Rectal smooth muscle tissue (tissue), 1 donor: ENCODE results near the gene LRIG1.

Experiments used
- H3K27ac ChIP-seq: one replicate; pipeline ENCODE4 v1.7.0; 2013; ENCODE audit warnings: low read depth, low read length, inconsistent platforms
- H3K27me3 ChIP-seq: one replicate; pipeline ENCODE4 v1.7.0; 2013; ENCODE audit warnings: low read length; ENCODE audit not compliant: control insufficient read depth, insufficient read depth
- H3K36me3 ChIP-seq: one replicate; pipeline ENCODE4 v1.7.0; 2013; ENCODE audit warnings: low read length; ENCODE audit not compliant: control insufficient read depth, insufficient read depth
- H3K4me1 ChIP-seq: one replicate; pipeline ENCODE4 v1.7.0; 2013; ENCODE audit warnings: low read length; ENCODE audit not compliant: control insufficient read depth, insufficient read depth
- H3K4me3 ChIP-seq: one replicate; pipeline ENCODE4 v1.7.0; 2013; ENCODE audit warnings: low read length
- H3K9ac ChIP-seq: one replicate; pipeline ENCODE4 v1.7.0; 2013; ENCODE audit warnings: low read length

LRIG1 gene

DNA sequence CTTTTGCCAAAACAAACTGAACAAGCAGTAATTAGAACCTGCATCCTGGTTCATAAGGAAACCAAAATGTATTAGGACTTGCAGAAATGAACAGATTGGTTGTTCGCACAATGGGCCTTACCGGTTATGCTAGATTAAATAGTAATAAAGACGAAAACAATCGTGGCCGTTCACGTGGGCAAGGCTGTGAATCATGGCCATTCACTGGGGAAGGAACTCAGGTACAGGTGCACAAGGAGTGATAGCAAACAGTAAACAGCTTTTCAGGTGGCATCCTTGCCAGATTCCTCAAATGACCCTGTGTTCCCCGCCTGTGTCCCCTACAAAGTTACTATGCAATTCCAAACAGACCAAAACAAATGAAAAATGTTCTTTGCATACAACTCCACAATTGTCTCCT lies 8.2 kb downstream of the LRIG1 start:
- Histone ChIP-seq H3K4me3 (no peak overlapping the region), H3K36me3 (no peaks in the 10 kb centered on the region), H3K27me3 (no peaks in the 10 kb centered on the region), H3K9ac (no peak overlapping the region), H3K27ac (no peak overlapping the region), H3K4me1 (peaks cover 50% of the 10 kb centered on the region)

DNA sequence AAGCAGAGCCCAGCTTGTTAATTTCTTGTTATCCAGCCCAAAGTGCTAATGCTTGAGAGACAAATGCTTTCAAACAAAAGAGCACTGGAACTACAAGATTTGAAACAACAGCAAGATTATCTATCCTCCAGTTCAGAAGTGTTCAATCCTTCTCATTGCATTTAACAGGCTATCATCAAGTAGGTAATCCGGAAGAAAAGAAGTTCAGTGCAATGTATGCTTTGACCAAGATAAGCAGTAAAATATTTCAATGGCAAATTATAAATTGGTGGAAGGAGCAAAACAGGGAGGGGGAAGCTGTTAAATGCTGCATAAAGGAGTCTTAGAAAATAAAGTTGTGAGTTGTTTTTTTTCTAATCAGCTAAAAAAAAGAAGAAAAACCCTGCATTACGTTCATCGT lies 8.8 kb downstream of the LRIG1 start:
- no peaks in the 10 kb centered on the region for H3K36me3 ChIP-seq
- no peak overlapping the region for H3K27ac ChIP-seq
- H3K9ac ChIP-seq: no peak overlapping the region
- H3K27me3 ChIP-seq: no peaks in the 10 kb centered on the region
- H3K4me3 ChIP-seq: no peak overlapping the region
- H3K4me1 ChIP-seq: peaks cover 56% of the 10 kb centered on the region

DNA sequence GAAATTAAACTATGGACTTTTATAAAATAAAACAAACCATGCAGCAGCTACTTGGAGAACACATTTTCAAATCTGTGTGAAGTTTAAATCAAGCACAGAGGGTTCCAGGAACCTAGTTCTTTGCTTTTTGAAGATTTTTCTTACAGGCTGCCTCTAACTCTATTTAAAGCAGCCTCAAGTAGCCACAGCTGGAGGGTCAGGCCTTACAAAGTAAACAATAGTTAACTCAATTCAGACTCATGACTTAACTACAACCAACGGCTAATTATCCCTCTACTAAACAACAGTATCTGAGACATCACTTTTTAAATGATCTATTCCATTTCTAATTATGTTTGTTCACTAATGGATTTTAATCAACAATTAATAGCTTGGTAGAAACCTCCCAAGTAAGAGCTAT lies 9.8 kb downstream of the LRIG1 start:
- Histone ChIP-seq H3K9ac (no peak overlapping the region), H3K36me3 (no peaks in the 10 kb centered on the region), H3K4me3 (no peak overlapping the region), H3K27me3 (no peaks in the 10 kb centered on the region), H3K4me1 (peaks cover 61% of the 10 kb centered on the region), H3K27ac (peak overlapping the region; percentile 27)

DNA sequence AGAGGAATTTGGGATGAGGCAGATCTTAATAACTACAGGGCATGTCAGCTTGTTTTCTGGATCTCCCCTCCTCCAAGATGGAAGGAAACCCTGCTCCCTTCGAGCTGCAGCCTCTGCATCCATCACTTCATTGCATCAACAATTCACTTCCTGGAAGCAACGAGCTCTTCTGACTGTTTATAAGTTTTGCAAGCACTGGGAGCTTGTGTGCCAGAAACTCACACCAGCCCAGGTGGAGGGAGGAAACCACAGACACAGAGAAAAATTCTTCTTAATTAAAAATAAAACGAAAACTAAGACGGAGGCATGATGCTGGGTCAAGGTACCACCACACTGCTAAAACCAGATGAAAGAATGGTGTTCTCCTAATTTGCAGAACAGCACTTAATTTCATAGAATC lies 10.6 kb downstream of the LRIG1 start:
- Histone ChIP-seq H3K9ac (no peak overlapping the region), H3K4me1 (peaks cover 63% of the 10 kb centered on the region), H3K27ac (peak overlapping the region; percentile 41), H3K27me3 (no peaks in the 10 kb centered on the region), H3K36me3 (no peaks in the 10 kb centered on the region), H3K4me3 (no peak overlapping the region)

DNA sequence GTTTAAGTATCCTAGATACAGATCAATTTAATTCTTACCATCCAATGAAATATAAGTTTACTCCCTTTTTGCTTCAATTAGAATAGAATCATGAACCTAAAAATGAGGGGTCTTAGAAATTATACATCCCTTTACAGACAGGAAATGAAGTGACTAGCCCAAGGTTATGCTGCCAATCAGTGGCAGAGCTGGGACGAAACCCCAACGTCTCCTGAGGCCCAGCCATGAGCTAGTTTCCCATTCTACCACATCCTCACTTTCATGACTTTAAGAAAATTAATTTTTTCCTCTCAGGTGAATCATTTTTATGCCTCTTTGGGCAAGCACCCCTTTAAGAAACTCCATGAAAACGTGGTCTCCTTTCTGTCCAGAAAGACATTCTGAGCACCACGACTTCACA lies 11.2 kb downstream of the LRIG1 start:
- no peak overlapping the region for H3K9ac ChIP-seq
- peaks cover 61% of the 10 kb centered on the region for H3K4me1 ChIP-seq
- no peak overlapping the region for H3K4me3 ChIP-seq
- no peaks in the 10 kb centered on the region for H3K27me3 ChIP-seq
- no peaks in the 10 kb centered on the region for H3K36me3 ChIP-seq
- H3K27ac ChIP-seq: peak overlapping the region; percentile 41

DNA sequence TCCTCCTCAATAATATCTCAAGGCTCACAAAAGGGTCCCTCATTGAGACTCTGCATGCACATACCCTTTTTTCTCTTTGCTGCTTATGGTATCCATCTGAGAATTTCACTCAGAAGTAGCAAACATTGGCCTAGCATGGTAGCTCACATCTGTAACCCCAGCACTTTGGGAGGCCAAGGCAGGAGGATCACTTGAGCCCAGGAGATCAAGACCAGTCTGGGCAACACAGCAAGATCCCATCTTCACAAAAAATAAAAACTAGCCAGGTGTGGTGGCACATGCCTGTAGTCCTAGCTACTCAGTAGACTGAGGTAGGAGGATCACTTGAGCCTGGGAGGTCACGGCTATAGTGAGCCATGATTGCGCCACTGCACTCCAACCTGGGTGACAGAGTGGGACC lies 11.7 kb downstream of the LRIG1 start:
- H3K4me1 ChIP-seq: peaks cover 66% of the 10 kb centered on the region
- H3K36me3 ChIP-seq: no peaks in the 10 kb centered on the region
- no peak overlapping the region for H3K4me3 ChIP-seq
- H3K27me3 ChIP-seq: no peaks in the 10 kb centered on the region
- H3K27ac ChIP-seq: peak overlapping the region; percentile 41
- no peak overlapping the region for H3K9ac ChIP-seq

DNA sequence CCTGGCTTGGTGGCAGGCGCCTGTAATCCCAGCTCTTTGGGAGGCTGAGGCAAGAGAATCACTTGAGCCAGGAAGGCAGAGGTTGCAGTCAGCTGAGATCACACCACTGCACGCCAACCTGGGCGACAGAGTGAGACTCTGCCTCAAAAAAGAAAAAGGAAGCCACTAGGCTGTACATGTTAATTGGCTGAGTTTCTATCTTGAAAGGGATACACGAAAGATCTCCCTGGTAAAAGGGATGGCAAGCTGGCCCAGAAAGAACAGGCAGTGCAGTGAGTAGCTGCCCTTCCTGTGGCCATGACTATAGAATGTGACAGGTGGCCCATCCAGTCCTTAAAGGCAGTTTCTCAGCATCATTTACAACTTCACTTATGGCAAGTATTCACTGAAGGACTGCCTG lies 12.3 kb downstream of the LRIG1 start:
- Histone ChIP-seq H3K4me1 (peaks cover 72% of the 10 kb centered on the region), H3K27ac (peak overlapping the region; percentile 40), H3K27me3 (no peaks in the 10 kb centered on the region), H3K9ac (no peak overlapping the region), H3K4me3 (no peak overlapping the region), H3K36me3 (no peaks in the 10 kb centered on the region)

DNA sequence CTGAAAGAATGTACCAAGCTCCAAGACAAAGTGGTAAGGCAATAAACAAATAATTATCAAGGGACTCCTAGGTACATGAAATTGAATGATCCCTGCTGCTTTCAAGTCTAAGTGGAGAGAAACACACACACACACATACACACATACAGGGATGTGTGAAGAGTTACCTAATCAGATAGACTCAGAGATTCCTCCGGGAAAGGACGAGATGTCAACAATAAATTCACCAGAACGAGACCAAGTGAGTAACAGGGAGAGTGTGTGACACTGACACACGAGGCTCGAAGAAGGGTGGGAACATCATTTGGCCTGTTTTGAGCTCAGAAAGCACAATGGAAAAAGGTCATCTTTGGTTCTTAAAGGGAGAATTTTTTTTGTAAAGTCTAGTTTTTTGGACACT lies 13.4 kb downstream of the LRIG1 start:
- H3K9ac ChIP-seq: no peak overlapping the region
- H3K27me3 ChIP-seq: no peaks in the 10 kb centered on the region
- H3K4me3 ChIP-seq: no peak overlapping the region
- no peaks in the 10 kb centered on the region for H3K36me3 ChIP-seq
- peaks cover 72% of the 10 kb centered on the region for H3K4me1 ChIP-seq
- H3K27ac ChIP-seq: peak overlapping the region; percentile 90

DNA sequence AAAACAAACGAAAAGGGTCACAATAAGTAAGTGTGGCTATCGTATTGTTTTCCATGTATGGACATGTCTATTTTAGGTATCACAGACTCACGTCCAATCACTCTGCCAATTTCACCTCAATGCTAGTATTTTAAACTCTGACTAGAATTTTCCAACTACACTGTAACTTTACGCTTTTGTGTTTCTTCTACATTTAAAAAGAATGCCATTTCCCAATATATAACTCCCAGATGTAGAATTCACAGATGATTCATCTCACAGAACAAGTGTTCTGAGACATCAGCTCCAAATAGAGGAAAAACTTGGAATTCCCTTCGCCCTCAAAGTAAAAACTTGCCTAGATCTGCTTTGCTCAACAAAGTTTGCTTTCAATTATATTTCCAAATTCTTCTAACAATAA lies 14.2 kb downstream of the LRIG1 start:
- H3K27me3 ChIP-seq: no peaks in the 10 kb centered on the region
- H3K36me3 ChIP-seq: no peaks in the 10 kb centered on the region
- peaks cover 73% of the 10 kb centered on the region for H3K4me1 ChIP-seq
- H3K9ac ChIP-seq: no peak overlapping the region
- peak overlapping the region; percentile 90 for H3K27ac ChIP-seq
- H3K4me3 ChIP-seq: no peak overlapping the region

DNA sequence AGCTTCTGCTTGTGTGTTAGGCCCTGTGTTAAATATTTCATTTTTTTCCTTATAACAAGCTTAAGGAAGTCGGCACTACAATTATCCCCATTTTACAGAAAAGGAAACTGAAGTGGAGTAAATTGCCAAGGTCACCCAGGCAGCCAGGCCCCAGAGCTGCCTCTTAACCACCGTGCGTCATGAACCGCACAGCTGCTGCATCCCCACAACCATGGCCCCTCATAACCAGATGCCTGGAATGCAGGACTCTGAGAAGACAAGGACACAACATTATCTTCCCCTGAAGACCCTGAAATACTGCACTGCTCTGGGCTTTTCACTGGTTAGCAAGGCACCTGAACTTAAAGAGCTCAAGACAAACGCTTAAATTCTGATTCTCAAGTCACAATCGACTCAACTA lies 14.6 kb downstream of the LRIG1 start:
- Histone ChIP-seq H3K9ac (no peak overlapping the region), H3K27ac (peak overlapping the region; percentile 90), H3K4me3 (peak overlapping the region; percentile 1), H3K36me3 (no peaks in the 10 kb centered on the region), H3K27me3 (no peaks in the 10 kb centered on the region), H3K4me1 (peaks cover 73% of the 10 kb centered on the region)

DNA sequence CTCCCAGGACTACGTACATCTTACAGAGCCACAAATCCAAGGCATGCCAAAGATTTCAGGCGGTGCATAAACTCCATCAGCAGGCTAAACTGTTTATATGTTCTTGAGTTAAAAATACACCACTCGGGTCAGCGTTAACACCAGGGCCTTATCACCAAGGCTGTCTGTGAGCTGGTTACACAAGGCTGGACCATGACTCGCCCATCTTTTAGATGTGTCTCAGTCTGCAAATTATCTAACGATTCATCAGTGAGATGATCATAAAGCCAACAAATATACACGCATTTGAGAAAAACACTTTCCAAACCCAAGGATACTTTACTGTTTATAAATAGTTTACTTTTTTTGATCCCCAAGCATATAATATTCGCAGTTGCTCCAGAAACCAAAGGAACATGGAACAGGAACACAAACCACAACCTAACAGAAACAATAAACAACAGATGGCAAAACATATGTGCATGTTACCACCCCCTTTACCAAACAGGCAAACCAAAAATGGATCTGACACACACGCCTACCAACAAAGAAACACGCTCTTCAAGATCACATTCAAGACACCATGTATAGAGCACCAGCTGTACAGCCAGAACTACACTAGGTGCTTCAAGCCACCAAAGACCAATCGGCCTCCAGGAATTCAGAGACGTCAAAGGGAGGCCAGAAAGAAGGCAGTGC lies 15.4 kb downstream of the LRIG1 start:
- H3K36me3 ChIP-seq: no peaks in the 10 kb centered on the region
- H3K27ac ChIP-seq: peak overlapping the region; percentile 90
- no peaks in the 10 kb centered on the region for H3K27me3 ChIP-seq
- peaks cover 78% of the 10 kb centered on the region for H3K4me1 ChIP-seq
- no peak overlapping the region for H3K9ac ChIP-seq
- peak overlapping the region; percentile 1 for H3K4me3 ChIP-seq

DNA sequence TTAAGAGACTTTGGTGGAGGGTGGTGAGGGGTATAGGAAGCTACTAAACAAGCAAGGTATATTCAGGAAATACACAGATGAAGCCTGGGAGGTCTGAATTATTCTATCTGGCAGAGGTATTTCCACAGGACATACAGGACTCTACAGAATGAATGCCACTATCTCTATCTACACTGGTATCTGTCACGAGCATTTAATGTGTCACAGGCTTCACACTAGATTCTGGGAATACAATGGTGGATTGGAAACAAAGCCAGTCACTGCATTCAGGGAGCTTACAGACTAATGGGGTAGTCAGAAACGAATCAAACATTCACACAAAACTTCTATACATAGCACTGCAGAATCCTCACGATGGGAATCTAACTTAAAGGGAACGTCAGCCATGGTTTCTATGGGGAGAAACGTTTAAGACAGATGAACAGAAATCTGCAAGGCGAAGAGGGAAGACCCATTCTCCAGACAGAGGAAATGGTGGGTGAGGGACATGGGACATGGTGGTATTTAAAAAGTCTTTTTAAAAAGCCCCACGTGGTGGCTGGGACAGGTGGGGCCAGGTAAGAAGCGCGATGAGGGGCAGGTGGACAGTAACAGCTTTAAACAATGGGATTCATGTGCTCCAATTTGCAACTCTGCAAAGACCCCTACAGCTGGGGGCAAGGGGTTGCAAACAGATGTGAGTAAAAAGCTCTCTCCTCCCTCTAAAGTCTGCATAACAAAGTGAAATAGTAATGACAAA lies 16.5 kb downstream of the LRIG1 start:
- no peak overlapping the region for H3K9ac ChIP-seq
- H3K27ac ChIP-seq: peak overlapping the region; percentile 90
- H3K4me1 ChIP-seq: peaks cover 78% of the 10 kb centered on the region

DNA sequence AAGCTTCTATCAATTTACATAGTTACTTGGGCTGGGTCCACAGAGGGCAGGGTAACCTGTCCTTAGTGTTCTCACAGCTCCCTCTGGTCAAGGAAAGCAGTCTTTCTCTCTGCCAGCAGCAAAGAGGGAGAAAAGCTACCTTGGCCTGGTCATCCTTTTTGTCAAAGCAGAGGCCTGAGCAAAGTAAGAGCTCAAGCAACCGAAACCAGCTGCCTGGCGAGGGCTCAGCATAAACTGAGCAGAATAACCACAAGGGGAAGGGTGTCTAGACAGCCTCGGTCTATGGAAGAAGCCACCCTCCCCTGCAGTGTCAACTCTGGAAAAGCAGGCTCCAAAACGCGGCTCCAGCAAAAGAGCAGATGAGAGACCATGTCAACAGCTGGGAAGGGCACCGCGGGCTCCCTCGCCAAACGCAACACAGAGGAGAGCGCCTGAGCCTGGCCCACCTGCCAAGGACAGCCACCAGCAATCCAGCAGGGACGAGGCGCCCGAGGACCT lies 17.4 kb downstream of the LRIG1 start:
- H3K4me1 ChIP-seq: peaks cover 84% of the 10 kb centered on the region

More for the DNA sequence above, 16.5 kb downstream of the LRIG1 start:
- Histone ChIP-seq H3K36me3 (no peaks in the 10 kb centered on the region), H3K4me3 (no peak overlapping the region), H3K27me3 (no peaks in the 10 kb centered on the region)

More for the DNA sequence above, 17.4 kb downstream of the LRIG1 start:
- H3K9ac ChIP-seq: no peak overlapping the region
- no peaks in the 10 kb centered on the region for H3K27me3 ChIP-seq
- H3K4me3 ChIP-seq: peak overlapping the region; percentile 34
- peak overlapping the region; percentile 90 for H3K27ac ChIP-seq
- H3K36me3 ChIP-seq: no peaks in the 10 kb centered on the region
